GM21367 (cell line): ENCODE data around the gene P2RX1.

ENCODE experiments used
- ATAC-seq: cut with Tn5 transposase; IDR thresholded peaks from one replicate; pipeline ENCODE4 v1.9.1; 2021; ENCODE audit not compliant: unreplicated experiment

The P2RX1 gene

GRCh38 chr17:3907483-3908216, 8.6 kb downstream of the P2RX1 start:
- no peak for ATAC-seq

- ATAC-seq = no peak
Measured at GRCh38 chr17:3906881-3907280, 9.4 kb downstream of the P2RX1 start.

- ATAC-seq = no peak
Measured at GRCh38 chr17:3905017-3905520, 11.2 kb downstream of the P2RX1 start.

GRCh38 chr17:3904501-3904900, 11.8 kb downstream of the P2RX1 start:
- ATAC-seq = no peak

- no peak for ATAC-seq
Measured at GRCh38 chr17:3903881-3904290, 12.4 kb downstream of the P2RX1 start.

GRCh38 chr17:3903051-3903825, 13.0 kb downstream of the P2RX1 start:
- no peak for ATAC-seq

- ATAC-seq = no peak
Measured at GRCh38 chr17:3900646-3901045, 15.6 kb downstream of the P2RX1 start.

GRCh38 chr17:3897731-3898130, 18.5 kb downstream of the P2RX1 start:
- no peak for ATAC-seq

GRCh38 chr17:3896968-3897235, 19.4 kb downstream of the P2RX1 start:
- ATAC-seq = no peak

- ATAC-seq = no peak
Measured at GRCh38 chr17:3896108-3896967, 19.9 kb downstream of the P2RX1 start.

GRCh38 chr17:3895354-3895753, 20.9 kb downstream of the P2RX1 start:
- ATAC-seq = no peak

- no peak for ATAC-seq
Measured at GRCh38 chr17:3894911-3895343, 21.3 kb downstream of the P2RX1 start.

GRCh38 chr17:3894188-3894587, 22.1 kb downstream of the P2RX1 start:
- no peak for ATAC-seq

GRCh38 chr17:3893720-3894116, 22.5 kb downstream of the P2RX1 start:
- no peak for ATAC-seq

- peak; percentile 74 for ATAC-seq
Measured at GRCh38 chr17:3893003-3893719, 23.1 kb downstream of the P2RX1 start, which contains the start of gene CAMKK1. TSS of gene CAMKK1 (minus strand) at chr17:3893053. CDS start at chr17:3885687, 7,366 bp downstream.

- no peak for ATAC-seq
Measured at GRCh38 chr17:3892095-3892998, 23.9 kb downstream of the P2RX1 start.

- ATAC-seq = no peak
Measured at GRCh38 chr17:3891626-3892094, 24.6 kb downstream of the P2RX1 start.

GRCh38 chr17:3890878-3891219, 25.4 kb downstream of the P2RX1 start:
- ATAC-seq = no peak

GRCh38 chr17:3890082-3890877, 26.0 kb downstream of the P2RX1 start:
- ATAC-seq = no peak
